Body of pancreas (tissue), 4 donors: ENCODE measurements around the gene NCAM1. TPM values are rescaled to one million over a fixed set of nuclear protein-coding genes. Genes with fewer than 3 reads are reported as not detected.
"Not testable (repeated sequence)": the region's sequence is repeated elsewhere in the genome, so short reads cannot be mapped to it uniquely, and the experiment has no call there.

Experiments used
- ATAC-seq: fragments of 150-250 bp; one replicate; pipeline ENCODE4 v1.9.1; 2016
- DNase-seq, 4 donors: peaks; one replicate each; pipeline ENCODE4 v3.0.0-alpha.2; 2019
- H3K27ac ChIP-seq, 4 donors: fragments of 200-600 bp; sonication (generic); 1 replicate in 3 of 4; 2 replicates in 1 of 4; pipeline versions ENCODE4 v1.5.1 to v1.6.1; 2016 to 2019; ENCODE audit warnings: mild to moderate bottlenecking in 1 of 4, mixed read lengths in 1 of 4, moderate library complexity in 1 of 4
- H3K27me3 ChIP-seq, 2 donors: fragments of 200-600 bp; sonication (generic); one replicate each; pipeline ENCODE4 v1.6.0; 2016; ENCODE audit warnings: mild to moderate bottlenecking in 1 of 2
- H3K36me3 ChIP-seq, 2 donors: fragments of 200-600 bp; sonication (generic); replicated peaks in 1 of 2; 2 replicates each; pipeline ENCODE4 v1.5.1; 2016; ENCODE audit warnings: low read depth in 2 of 2; ENCODE audit not compliant: insufficient read depth in 1 of 2
- H3K4me1 ChIP-seq: fragments of 200-600 bp; sonication (generic); one replicate; pipeline ENCODE4 v1.6.0; 2016
- H3K4me3 ChIP-seq, 2 donors: fragments of 200-600 bp; sonication (generic); 1 replicate in 1 of 2; 2 replicates in 1 of 2; pipeline ENCODE4 v1.5.1; 2016 to 2019
- H3K9me3 ChIP-seq, 3 donors: fragments of 200-600 bp; sonication (generic); 1 replicate in 2 of 3; 2 replicates in 1 of 3; pipeline ENCODE4 v1.5.1; 2016
- POLR2A ChIP-seq, 3 donors: fragments of 450-650 bp; IDR thresholded peaks; one replicate each; pipeline ENCODE4 v1.6.1; 2016; ENCODE audit warnings: antibody characterized with exemption in 3 of 3, mild to moderate bottlenecking in 2 of 3
- WGBS, 2 donors: methylation state at CpG; one replicate each; pipeline ENCODE4 v1.1.5; 2017; 5-methylcytosine and 5-hydroxymethylcytosine counted together
- intact Hi-C: fragments of 100-400 bp; cut with DNase I; formaldehyde crosslinking; loops from one replicate; pipeline ENCODE4 v1.15.1; 2023
- total RNA-seq, 2 donors: library from RNA; depleted of rRNA; stranded (reverse); fragments of >200 nt; gene quantifications; one replicate each; pipeline ENCODE4 v1.1.0, GENCODE V29; 2016
- TF ChIP-seq, protein P1 (sequence below), 7 experiments: fragments of 450-650 bp in 4 of 7; fragments of 200-600 bp in 3 of 7; sonication (generic) in 3 of 7; IDR thresholded peaks; one replicate each; pipeline ENCODE4 v1.5.1; 2016 to 2019; ENCODE audit warnings: antibody characterized with exemption in 7 of 7

Gene NCAM1
- total RNA-seq, 2 donors from 2014 or later, result 10.1 to 26.0 TPM

DNA sequence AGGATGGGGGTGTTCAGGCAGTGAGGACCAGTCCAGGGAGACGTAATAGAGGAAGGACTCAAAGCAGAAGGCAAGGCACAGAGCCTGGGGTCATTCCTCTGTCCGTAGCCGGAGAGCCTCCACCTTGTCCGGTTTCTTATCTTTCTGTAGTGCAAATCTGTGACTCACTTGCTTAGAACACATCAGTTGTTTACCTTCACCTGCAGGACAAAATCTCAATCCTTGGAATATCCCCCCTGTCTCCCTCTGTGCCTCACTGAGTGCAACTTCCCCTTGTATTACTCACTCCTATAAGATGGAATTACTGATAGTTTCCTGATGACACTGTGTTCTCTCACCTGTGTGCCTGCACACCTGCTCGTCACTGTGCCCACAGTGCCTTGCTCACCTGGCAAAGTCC, 332.7 kb downstream of the NCAM1 start:
- no peak for ATAC-seq
- no peak for DNase-seq
- no peaks in the 10 kb centered on the region for H3K27me3 ChIP-seq
- H3K36me3 ChIP-seq, result no peaks in the 10 kb centered on the region
- intact Hi-C loops, result no loop called here
- H3K9me3 ChIP-seq, result no peaks in the 10 kb centered on the region
- no peak overlapping the region for H3K4me3 ChIP-seq
- no peak for TF ChIP-seq POLR2A (IDR thresholded peaks at IDR 0.05)
- TF ChIP-seq, protein P1, sequence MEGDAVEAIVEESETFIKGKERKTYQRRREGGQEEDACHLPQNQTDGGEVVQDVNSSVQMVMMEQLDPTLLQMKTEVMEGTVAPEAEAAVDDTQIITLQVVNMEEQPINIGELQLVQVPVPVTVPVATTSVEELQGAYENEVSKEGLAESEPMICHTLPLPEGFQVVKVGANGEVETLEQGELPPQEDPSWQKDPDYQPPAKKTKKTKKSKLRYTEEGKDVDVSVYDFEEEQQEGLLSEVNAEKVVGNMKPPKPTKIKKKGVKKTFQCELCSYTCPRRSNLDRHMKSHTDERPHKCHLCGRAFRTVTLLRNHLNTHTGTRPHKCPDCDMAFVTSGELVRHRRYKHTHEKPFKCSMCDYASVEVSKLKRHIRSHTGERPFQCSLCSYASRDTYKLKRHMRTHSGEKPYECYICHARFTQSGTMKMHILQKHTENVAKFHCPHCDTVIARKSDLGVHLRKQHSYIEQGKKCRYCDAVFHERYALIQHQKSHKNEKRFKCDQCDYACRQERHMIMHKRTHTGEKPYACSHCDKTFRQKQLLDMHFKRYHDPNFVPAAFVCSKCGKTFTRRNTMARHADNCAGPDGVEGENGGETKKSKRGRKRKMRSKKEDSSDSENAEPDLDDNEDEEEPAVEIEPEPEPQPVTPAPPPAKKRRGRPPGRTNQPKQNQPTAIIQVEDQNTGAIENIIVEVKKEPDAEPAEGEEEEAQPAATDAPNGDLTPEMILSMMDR (IDR thresholded peaks at IDR 0.05), result no peak
- 37 to 47% methylated on average over 5 of the region's 5 CpGs for WGBS, 2 donors
- no peak overlapping the region for H3K27ac ChIP-seq
- no peaks in the 10 kb centered on the region for H3K4me1 ChIP-seq

DNA sequence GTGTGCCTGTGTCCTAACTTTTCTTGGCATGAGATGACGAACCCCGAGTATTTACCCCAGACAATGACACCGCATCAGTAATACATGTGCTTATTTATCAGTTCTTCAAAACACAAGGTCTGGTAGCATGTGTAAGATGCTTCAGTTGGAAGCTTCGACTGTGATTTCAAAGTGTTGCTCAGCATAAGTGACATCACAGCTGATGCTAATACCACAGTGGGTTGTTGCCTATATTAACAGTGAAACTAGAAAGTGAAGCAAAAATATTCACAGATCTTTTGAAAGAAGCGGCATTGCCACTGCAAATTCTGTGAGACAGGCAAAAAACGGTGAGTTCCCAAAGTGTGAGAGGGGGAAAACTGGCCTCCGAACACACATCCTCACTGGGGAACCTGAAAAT, 334.8 kb downstream of the NCAM1 start:
- H3K27me3 ChIP-seq, result no peaks in the 10 kb centered on the region
- H3K27ac ChIP-seq, result no peak overlapping the region
- no peak for TF ChIP-seq POLR2A (IDR thresholded peaks at IDR 0.05)
- TF ChIP-seq, protein P1 (IDR thresholded peaks at IDR 0.05), result no peak
- no peak overlapping the region for H3K4me3 ChIP-seq
- H3K9me3 ChIP-seq, result no peaks in the 10 kb centered on the region
- WGBS, 2 donors, result 68 to 73% methylated on average over 7 of the region's 7 CpGs
- no peak for ATAC-seq
- no peak for DNase-seq
- no peaks in the 10 kb centered on the region for H3K4me1 ChIP-seq
- intact Hi-C loops, result no loop called here
- no peaks in the 10 kb centered on the region for H3K36me3 ChIP-seq

DNA sequence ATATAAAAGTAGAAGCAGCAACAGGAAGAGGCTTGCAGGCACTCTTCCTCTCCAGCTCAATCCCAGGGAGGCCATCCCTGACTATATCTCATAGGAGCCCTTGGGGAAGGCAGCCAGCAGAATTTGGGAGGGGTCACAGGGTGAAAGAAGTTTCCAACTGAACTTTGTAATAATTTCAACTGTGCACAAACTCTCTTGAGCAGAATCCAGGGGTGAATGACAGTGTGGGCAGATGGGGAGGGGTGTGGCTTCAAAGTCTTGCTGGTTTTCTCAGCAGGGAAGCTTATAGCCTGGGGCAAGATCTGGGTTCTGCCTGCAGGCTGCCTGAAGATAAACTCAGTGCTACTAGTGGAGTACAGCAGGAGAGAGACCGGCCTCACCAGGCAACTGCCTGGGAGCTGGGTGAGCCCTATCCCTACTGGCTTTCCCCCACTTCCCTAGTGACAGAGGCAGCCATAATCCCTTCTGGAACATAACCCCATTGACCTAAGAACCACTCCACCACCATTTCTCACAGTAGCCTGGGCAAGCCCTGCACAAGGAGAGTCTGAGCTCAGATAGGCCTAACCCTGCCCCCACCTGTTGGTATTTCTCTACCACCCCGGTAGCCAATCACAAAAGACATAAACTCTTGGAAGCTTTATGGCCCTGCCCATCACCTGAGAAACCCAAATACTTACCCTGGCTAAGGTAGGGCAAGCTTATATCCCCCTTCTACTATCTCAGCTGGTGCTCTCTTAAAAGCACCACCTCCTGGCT, 335.4 kb downstream of the NCAM1 start:
- Histone ChIP-seq H3K36me3 (no peaks in the 10 kb centered on the region), H3K27me3 (no peaks in the 10 kb centered on the region), H3K27ac (no peak overlapping the region), H3K4me1 (no peaks in the 10 kb centered on the region), H3K9me3 (no peaks in the 10 kb centered on the region), H3K4me3 (no peak overlapping the region)
- no peak for TF ChIP-seq POLR2A (IDR thresholded peaks at IDR 0.05)
- TF ChIP-seq, protein P1 (IDR thresholded peaks at IDR 0.05), result no peak
- whole genome bisulfite sequencing, 2 donors, result 77 to 82% methylated on average over 2 of the region's 2 CpGs
- intact Hi-C loops, result no loop called here
- DNase-seq (no peak), ATAC-seq (no peak)

DNA sequence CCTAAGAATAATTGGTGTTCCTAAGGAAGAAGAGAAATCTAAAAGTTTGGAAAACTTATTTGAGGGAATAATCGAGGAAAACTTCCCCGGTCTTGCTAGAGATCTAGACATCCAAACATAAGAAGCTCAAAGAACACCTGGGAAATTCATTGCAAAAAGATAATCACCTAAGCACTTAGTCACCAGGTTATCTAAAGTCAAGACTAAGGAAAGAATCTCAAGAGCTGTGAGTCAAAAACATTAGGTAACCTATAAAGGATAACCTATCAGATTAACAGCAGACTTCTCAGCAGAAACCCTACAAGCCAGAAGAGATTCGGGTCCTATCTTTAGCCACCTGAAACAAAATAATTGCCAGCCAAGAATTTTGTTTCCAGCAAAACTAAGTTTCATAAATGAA, 337.3 kb downstream of the NCAM1 start:
- H3K27me3 ChIP-seq, DNase-seq, H3K4me1 ChIP-seq, H3K36me3 ChIP-seq, intact Hi-C loops, H3K9me3 ChIP-seq, H3K4me3 ChIP-seq, H3K27ac ChIP-seq, ATAC-seq: not testable (repeated sequence)
- WGBS, 2 donors, result 70 to 76% methylated on average over 3 of the region's 3 CpGs

DNA sequence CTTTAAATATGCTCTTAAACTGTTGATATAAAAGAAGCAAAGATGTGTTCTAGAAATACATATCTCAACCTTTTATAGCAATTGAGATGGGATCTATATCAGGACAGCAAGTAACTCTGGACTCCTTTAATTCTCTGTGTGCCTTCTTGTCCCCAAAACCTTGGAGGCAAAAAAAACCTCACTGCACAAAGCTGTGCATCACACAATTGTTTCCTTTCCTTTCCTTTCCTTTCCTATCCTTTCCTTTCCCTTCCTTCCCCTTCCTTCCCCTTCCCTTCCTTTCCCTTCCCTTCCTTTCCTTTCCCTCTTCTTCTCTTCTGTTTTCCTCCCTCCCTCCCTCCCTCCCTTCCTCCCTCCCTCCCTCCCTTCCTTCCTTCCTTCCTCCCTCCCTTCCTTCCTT, 343.7 kb downstream of the NCAM1 start:
- Histone ChIP-seq H3K4me1 (no peaks in the 10 kb centered on the region), H3K27me3 (no peaks in the 10 kb centered on the region), H3K36me3 (no peaks in the 10 kb centered on the region), H3K4me3 (no peak overlapping the region), H3K9me3 (no peaks in the 10 kb centered on the region), H3K27ac (no peak overlapping the region)
- intact Hi-C loops, result loop anchor here (5.0 to 10.0 kb wide), 3 partner anchors 227 to 492 kb away; no protein-coding TSS in a partner anchor
- no peak for DNase-seq
- TF ChIP-seq, protein P1 (IDR thresholded peaks at IDR 0.05), result no peak
- TF ChIP-seq POLR2A (IDR thresholded peaks at IDR 0.05), result no peak
- no peak for ATAC-seq
